ENCODE results near the gene PDIK1L. TPM values are rescaled to one million over a fixed set of nuclear protein-coding genes. Genes with fewer than 3 reads are reported as not detected.

The PDIK1L gene
- total RNA-seq, 1 experiment from 2014 or later = 11.9 TPM

DNA sequence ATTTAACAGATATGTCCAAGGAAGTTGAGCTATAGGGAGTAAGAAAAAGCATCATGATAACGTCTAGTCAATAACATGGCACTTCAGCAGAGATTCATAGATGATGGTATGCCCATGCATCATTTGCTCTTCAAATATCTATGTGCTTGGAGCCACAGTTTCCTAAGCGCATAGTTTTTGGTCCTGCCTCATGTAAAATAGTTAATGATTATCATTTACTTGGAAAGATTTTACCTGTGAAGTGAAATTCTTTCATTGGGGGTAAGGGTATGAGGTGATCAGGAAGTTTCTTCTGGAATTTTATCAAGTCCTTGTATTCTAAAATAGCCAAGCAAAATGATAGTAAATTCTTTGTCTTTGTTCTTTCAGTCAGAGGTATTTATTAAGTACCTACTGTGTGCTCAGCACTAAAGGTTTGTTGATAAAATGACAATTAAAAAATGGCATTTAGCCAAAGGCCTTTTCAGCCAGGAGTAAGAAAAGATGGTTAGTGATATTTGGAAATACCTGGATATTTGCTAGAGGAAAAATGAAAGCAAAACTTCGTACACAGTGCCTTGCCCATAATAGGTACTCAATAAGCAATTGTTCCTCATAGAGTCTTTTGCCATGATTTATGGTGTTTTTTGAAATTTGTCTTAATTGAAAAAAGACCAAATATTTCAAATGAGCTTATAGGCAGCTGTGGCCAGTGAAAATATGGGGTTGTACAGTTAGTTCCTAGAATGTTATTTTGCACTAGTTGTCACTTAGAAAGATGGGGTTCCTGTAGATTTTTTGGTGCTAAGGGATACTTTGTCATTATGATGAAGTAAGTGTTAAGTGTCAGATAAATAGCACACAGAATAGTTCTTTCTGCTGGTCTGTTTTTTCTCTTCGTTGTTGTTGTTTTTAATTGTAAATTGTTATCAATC lies 13.1 kb downstream of the PDIK1L start:
- Mint-ChIP-seq H3K4me3 (ENCODE audit: low read depth, unreplicated experiment) (no peak overlapping the region), H3K36me3 (ENCODE audit: insufficient read depth, unreplicated experiment) (peaks cover 16% of the 10 kb centered on the region), H3K9me3 (ENCODE audit: low read depth, unreplicated experiment) (no peaks in the 10 kb centered on the region), H3K27me3 (ENCODE audit: unreplicated experiment) (no peaks in the 10 kb centered on the region), H3K4me1 (ENCODE audit: low read depth, unreplicated experiment) (peaks cover 36% of the 10 kb centered on the region), H3K27ac (ENCODE audit: unreplicated experiment) (peak overlapping the region; percentile 96)
- CTCF ChIA-PET = interaction anchor here (1.3 kb wide), 1 partner anchor 89 kb away, joined by 5 read pairs; no protein-coding TSS in a partner anchor
- no peak for DNase-seq
- no TSS peak for BruUV-seq (replicated peaks)
- intact Hi-C loops (cut with micrococcal nuclease; ENCODE audit: unreplicated experiment) = no loop called here
- TF ChIP-seq, protein P1, sequence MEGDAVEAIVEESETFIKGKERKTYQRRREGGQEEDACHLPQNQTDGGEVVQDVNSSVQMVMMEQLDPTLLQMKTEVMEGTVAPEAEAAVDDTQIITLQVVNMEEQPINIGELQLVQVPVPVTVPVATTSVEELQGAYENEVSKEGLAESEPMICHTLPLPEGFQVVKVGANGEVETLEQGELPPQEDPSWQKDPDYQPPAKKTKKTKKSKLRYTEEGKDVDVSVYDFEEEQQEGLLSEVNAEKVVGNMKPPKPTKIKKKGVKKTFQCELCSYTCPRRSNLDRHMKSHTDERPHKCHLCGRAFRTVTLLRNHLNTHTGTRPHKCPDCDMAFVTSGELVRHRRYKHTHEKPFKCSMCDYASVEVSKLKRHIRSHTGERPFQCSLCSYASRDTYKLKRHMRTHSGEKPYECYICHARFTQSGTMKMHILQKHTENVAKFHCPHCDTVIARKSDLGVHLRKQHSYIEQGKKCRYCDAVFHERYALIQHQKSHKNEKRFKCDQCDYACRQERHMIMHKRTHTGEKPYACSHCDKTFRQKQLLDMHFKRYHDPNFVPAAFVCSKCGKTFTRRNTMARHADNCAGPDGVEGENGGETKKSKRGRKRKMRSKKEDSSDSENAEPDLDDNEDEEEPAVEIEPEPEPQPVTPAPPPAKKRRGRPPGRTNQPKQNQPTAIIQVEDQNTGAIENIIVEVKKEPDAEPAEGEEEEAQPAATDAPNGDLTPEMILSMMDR (IDR thresholded peaks at IDR 0.05; ENCODE audit: unreplicated experiment) = no peak

DNA sequence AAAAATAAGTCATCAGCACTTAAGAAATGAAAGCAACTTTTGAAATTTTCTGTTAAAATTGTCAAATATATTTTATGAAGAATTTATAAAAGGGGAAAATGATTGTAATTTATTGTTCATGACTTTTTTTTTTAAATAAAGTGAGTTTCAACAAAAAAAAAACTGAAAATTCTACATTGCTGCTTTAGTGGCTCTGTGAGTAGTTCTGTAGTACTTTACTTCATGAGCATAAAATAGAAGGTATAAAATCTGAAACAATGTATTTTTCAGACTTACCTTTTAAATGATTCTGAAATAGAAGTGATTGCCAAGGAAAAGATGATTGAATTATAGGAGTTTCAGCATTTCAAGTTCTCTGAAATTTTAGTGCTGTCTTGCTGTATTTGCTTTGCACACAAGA lies 13.8 kb downstream of the PDIK1L start:
- Mint-ChIP-seq H3K4me1 (ENCODE audit: low read depth, unreplicated experiment) (peaks cover 36% of the 10 kb centered on the region), H3K36me3 (ENCODE audit: insufficient read depth, unreplicated experiment) (peaks cover 14% of the 10 kb centered on the region), H3K9me3 (ENCODE audit: low read depth, unreplicated experiment) (no peaks in the 10 kb centered on the region), H3K27me3 (ENCODE audit: unreplicated experiment) (no peaks in the 10 kb centered on the region), H3K27ac (ENCODE audit: unreplicated experiment) (peak overlapping the region; percentile 96), H3K4me3 (ENCODE audit: low read depth, unreplicated experiment) (no peak overlapping the region)
- TF ChIP-seq, protein P1 (IDR thresholded peaks at IDR 0.05; ENCODE audit: unreplicated experiment) = no peak
- DNase-seq = no peak
- CTCF ChIA-PET = interaction anchor here (1.5 to 1.8 kb wide), 2 partner anchors 89 to 109 kb away, joined by 4 to 7 read pairs; partner anchors contain the start of gene CEP85
- no TSS peak for BruUV-seq (replicated peaks)
- intact Hi-C loops (cut with micrococcal nuclease; ENCODE audit: unreplicated experiment) = no loop called here

DNA sequence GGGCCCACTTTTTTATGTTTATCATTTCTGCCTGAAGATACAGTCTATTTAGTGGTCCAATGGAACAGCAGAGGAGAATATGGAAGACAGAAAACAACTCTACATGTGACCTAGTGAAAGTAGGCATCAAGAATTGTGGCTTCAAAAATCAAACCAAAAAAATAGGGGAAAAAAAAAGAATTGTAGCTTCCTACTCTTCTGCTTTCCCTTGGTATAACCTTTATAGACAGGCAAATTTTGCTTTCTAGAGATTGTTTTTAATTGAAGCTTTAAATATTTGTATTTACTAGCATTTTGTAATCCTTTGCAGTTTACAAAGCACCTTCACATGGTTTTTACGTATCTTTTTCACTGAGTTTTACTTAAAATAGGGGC lies 14.3 kb downstream of the PDIK1L start:
- Mint-ChIP-seq H3K4me3 (ENCODE audit: low read depth, unreplicated experiment) (peak overlapping the region; percentile 50), H3K9me3 (ENCODE audit: low read depth, unreplicated experiment) (no peaks in the 10 kb centered on the region), H3K27ac (ENCODE audit: unreplicated experiment) (peak overlapping the region; percentile 96), H3K36me3 (ENCODE audit: insufficient read depth, unreplicated experiment) (peaks cover 14% of the 10 kb centered on the region), H3K27me3 (ENCODE audit: unreplicated experiment) (no peaks in the 10 kb centered on the region), H3K4me1 (ENCODE audit: low read depth, unreplicated experiment) (peaks cover 36% of the 10 kb centered on the region)
- intact Hi-C loops (cut with micrococcal nuclease; ENCODE audit: unreplicated experiment) = loop anchor here (2.0 kb wide), 1 partner anchor 15 kb away; the partner anchor contains the start of gene PDIK1L
- DNase-seq = no peak
- CTCF ChIA-PET = interaction anchor here (0.6 to 3.2 kb wide), 5 partner anchors 13 to 282 kb away, joined by 3 to 16 read pairs (median 5); partner anchors contain the start of gene CEP85
- TF ChIP-seq, protein P1 (IDR thresholded peaks at IDR 0.05; ENCODE audit: unreplicated experiment) = no peak
- BruUV-seq (replicated peaks) = TSS peak; percentile 94

DNA sequence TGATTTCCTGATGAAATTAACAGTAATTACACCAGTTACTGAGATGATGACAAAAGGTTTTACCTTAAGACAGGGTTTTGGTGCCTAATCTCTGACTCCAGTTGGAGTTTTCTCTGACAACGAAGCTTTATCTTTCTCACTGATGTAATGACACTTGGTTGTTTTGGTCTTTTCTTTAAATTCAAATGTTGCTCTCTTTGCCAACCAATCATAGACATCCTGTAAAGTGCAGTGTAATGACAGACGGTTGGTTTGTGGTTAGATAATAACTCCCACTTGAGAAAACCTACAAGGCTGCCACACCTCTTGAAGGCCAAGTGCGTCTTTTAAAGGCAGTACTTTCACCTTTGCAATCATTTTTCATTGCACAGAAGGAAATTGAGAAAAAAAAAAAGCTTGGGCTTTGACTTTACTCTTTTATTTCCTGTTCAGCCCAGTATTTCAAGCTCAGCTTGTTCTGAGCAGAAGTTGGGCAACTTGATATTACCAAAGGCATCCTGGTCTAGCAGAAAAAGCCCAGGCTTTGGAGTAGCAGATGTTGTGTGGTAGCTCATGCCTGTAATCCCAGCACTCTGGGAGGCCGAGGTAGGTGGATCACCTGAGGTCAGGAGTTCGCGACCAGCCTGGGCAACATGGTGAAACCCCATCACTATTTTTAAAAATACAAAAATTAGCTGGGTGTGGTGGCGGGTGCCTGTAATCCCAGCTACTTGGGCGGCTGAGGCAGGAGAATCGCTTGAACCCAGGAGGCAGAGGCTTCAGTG lies 14.9 kb downstream of the PDIK1L start:
- DNase-seq = peak; percentile 66
- Mint-ChIP-seq H3K27ac (ENCODE audit: unreplicated experiment) (peak overlapping the region; percentile 96), H3K36me3 (ENCODE audit: insufficient read depth, unreplicated experiment) (peaks cover 14% of the 10 kb centered on the region), H3K4me3 (ENCODE audit: low read depth, unreplicated experiment) (peak overlapping the region; percentile 50), H3K27me3 (ENCODE audit: unreplicated experiment) (no peaks in the 10 kb centered on the region), H3K9me3 (ENCODE audit: low read depth, unreplicated experiment) (no peaks in the 10 kb centered on the region), H3K4me1 (ENCODE audit: low read depth, unreplicated experiment) (peaks cover 36% of the 10 kb centered on the region)
- TF ChIP-seq, protein P1 (IDR thresholded peaks at IDR 0.05; ENCODE audit: unreplicated experiment) = no peak
- CTCF ChIA-PET = interaction anchor here (0.6 to 3.2 kb wide), 7 partner anchors 13 to 403 kb away, joined by 3 to 16 read pairs (median 4); partner anchors contain the start of genes CEP85 and RPS6KA1
- intact Hi-C loops (cut with micrococcal nuclease; ENCODE audit: unreplicated experiment) = loop anchor here (2.0 kb wide), 1 partner anchor 16 kb away; the partner anchor contains the start of gene PDIK1L
- BruUV-seq (replicated peaks) = no TSS peak
